BE2C (cell line): ENCODE measurements around the gene UQCRFS1.
"Not testable (repeated sequence)": the region's sequence is repeated elsewhere in the genome, so short reads cannot be mapped to it uniquely, and the experiment has no call there.

Source experiments
- DNase-seq: peaks from one replicate; pipeline ENCODE4 v3.0.0-alpha.2; 2020
- H3K27me3 ChIP-seq: fragments of 250-450 bp; sonication (Bioruptor Pico); 2 replicates; pipeline ENCODE4 v1.5.1; 2020; ENCODE audit warnings: mild to moderate bottlenecking
- H3K36me3 ChIP-seq: fragments of 250-450 bp; sonication (Bioruptor Pico); 2 replicates; pipeline ENCODE4 v1.5.1; 2020; ENCODE audit warnings: mild to moderate bottlenecking
- H3K4me1 ChIP-seq: fragments of 250-450 bp; sonication (Bioruptor Pico); 2 replicates; pipeline ENCODE4 v1.5.1; 2020
- H3K4me3 ChIP-seq: 2 replicates; pipeline ENCODE4 v1.5.1; 2011; ENCODE audit warnings: low read depth, low read length
- H3K9me3 ChIP-seq: fragments of 250-450 bp; sonication (Bioruptor Pico); 2 replicates; pipeline ENCODE4 v1.5.1; 2020
- TF ChIP-seq, protein P1 (sequence below): IDR thresholded peaks from 2 replicates; pipeline ENCODE4 v1.5.1; 2012; ENCODE audit warnings: mild to moderate bottlenecking, low read depth, low read length

Gene UQCRFS1

DNA sequence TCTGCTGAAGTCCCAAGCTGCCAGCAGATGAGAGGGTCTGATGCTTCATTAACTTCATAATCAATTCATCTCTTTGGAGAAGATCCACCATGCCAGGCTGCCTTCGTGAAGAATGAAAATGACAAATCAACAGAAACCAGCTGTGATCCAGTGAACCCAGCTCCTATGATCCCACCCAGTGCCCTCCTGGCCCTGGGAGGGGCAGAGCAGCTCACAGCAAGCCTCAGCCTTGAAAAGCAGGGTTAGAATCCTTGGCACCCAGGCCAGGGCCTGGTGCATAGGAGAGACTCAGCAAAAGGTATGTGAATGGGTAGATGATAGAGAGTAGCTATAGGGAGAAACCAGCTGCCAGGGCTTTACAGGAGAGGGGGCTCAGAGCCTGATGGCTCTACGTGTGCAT is 43.6 kb upstream of the UQCRFS1 start:
- no peaks in the 10 kb centered on the region for H3K9me3 ChIP-seq
- TF ChIP-seq, protein P1, sequence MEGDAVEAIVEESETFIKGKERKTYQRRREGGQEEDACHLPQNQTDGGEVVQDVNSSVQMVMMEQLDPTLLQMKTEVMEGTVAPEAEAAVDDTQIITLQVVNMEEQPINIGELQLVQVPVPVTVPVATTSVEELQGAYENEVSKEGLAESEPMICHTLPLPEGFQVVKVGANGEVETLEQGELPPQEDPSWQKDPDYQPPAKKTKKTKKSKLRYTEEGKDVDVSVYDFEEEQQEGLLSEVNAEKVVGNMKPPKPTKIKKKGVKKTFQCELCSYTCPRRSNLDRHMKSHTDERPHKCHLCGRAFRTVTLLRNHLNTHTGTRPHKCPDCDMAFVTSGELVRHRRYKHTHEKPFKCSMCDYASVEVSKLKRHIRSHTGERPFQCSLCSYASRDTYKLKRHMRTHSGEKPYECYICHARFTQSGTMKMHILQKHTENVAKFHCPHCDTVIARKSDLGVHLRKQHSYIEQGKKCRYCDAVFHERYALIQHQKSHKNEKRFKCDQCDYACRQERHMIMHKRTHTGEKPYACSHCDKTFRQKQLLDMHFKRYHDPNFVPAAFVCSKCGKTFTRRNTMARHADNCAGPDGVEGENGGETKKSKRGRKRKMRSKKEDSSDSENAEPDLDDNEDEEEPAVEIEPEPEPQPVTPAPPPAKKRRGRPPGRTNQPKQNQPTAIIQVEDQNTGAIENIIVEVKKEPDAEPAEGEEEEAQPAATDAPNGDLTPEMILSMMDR: no peak
- DNase-seq: no peak

DNA sequence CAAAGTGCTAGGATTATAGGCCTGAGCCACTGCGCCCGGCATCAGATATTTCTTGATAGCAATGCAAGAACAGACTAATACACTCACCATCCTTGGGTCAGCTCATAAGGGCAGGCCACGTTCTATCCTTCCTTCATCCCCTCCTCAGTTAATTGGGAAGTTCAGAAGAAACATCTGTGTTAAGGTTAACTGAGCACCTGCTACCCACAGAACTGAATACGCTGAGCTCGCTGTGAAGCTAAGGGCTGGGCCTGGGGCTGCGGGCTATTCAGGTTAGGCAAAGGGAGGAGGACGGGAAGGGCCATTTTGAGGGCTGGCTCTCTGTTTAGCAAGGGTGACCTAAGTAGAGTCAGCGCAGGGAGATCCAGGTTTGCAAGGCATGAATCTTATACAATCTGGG is 43.0 kb upstream of the UQCRFS1 start:
- H3K9me3 ChIP-seq: no peaks in the 10 kb centered on the region
- no peak for DNase-seq
- TF ChIP-seq, protein P1: no peak
- no peak overlapping the region for H3K4me3 ChIP-seq
- no peaks in the 10 kb centered on the region for H3K27me3 ChIP-seq
- no peaks in the 10 kb centered on the region for H3K36me3 ChIP-seq
- no peaks in the 10 kb centered on the region for H3K4me1 ChIP-seq

More for the DNA sequence above, 43.6 kb upstream of the UQCRFS1 start:
- no peak overlapping the region for H3K4me3 ChIP-seq
- H3K36me3 ChIP-seq: no peaks in the 10 kb centered on the region
- H3K4me1 ChIP-seq: no peaks in the 10 kb centered on the region
- H3K27me3 ChIP-seq: no peaks in the 10 kb centered on the region

DNA sequence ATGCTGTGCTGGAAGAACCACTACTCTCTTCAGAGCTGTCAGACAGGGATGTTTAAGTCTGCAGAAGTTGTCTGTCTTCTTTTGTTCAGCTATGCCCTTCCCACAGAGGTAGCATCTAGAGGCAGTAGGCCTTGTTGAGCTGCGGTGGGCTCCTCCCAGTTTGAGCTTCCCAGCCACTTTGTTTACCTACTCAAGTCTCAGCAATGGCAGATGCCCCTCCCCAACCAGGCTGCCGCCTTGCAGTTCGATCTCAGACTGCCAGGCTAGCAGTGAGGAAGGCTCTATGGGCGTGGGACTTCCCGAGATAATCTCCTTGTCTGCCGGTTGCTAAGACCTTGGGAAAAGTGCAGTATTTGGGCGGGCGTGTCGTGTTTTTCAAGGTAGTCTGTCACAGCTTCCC is 42.1 kb upstream of the UQCRFS1 start:
- Histone ChIP-seq H3K4me1 (no peaks in the 10 kb centered on the region), H3K4me3 (no peak overlapping the region), H3K9me3 (no peaks in the 10 kb centered on the region), H3K27me3 (no peaks in the 10 kb centered on the region), H3K36me3 (no peaks in the 10 kb centered on the region)
- DNase-seq: no peak
- TF ChIP-seq, protein P1: no peak

DNA sequence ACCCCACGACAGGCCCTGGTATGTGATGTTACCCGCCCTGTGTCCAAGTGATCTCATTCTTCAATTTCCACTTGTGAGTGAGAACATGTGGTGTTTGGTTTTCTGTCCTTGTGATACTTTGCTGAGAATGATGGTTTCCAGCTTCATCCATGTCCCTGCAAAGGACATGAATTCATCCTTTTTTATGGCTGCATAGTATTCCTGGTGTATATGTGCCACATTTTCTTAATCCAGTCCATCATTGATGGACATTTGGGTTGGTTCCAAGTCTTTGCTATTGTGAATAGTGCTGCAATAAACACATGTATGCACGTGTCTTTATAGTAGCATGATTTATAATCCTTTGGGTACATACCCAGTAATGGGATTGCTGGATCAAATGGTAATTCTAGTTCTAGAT is 36.8 kb upstream of the UQCRFS1 start:
- not testable (repeated sequence) for H3K4me3 ChIP-seq, H3K4me1 ChIP-seq, H3K27me3 ChIP-seq, H3K9me3 ChIP-seq, H3K36me3 ChIP-seq, DNase-seq

DNA sequence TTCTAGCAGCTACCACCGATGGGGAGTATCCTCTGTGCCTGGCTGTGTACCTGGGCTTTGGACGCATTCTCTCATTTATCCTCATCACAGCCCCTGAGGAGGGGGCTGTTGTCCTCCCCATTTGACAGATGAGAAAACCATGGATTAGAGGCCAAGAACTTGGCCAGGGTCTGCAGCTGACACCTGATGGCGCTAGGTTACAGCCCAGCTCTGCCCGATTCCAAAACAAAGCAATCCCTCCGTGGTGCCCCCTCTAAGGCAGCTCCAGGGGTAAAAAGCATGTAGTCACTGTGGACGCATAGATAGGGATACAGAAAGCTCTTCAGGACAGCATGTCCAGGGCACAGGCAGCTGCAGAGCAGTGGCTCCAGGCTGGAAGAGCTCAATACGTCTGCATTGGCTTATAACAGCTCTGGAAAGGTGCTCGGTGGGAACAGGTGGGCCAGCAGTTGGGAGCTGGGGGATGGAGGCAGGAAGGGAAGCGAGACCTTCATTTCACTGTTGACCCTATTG is 35.4 kb upstream of the UQCRFS1 start:
- no peak for DNase-seq
- Histone ChIP-seq H3K27me3 (no peaks in the 10 kb centered on the region), H3K36me3 (no peaks in the 10 kb centered on the region), H3K9me3 (no peaks in the 10 kb centered on the region), H3K4me1 (no peaks in the 10 kb centered on the region), H3K4me3 (no peak overlapping the region)
- TF ChIP-seq, protein P1: no peak

DNA sequence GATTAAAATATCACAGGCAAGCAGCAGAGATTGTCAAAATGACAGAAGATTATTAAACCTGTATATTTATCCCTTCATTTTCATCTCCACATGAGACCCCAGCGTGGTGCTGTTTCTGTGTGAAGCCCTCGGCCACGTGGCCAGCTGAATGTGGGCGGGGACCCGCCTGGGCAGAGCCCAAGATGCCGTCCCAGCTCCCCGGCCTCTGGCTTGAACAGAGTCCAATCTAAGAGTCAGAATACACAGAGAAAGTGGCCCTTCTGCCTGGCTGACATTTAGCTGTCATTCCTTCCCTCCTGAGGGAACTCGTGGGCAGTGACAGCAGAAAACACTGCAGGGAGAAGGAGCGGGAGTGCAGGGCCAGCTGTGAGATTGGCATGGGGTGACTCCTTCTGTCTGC is 34.9 kb upstream of the UQCRFS1 start:
- H3K27me3 ChIP-seq: no peaks in the 10 kb centered on the region
- TF ChIP-seq, protein P1: no peak
- H3K36me3 ChIP-seq: no peaks in the 10 kb centered on the region
- DNase-seq: peak; percentile 23
- H3K4me1 ChIP-seq: no peaks in the 10 kb centered on the region
- no peaks in the 10 kb centered on the region for H3K9me3 ChIP-seq
- H3K4me3 ChIP-seq: peak overlapping the region; percentile 2; the same call in 1 of the 2 replicates

DNA sequence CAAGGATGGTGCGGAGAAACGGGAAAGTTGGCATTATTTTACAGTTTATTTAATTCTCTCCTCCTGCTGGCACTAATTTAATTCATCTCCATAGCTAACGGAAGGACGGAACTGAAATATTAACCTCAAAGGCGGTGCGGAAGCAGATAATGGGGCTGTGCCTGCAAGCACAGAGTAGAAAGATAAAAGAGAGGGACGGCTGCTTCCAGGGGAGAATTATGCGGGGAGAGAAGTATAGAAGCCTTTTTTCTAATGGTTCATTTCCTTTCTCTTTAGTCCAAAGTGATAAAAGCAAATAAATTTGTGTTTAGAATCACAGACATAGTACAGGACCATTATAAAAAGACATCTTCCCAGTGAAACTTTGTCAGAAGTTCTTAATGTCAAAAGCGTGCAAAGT is 34.5 kb upstream of the UQCRFS1 start:
- Histone ChIP-seq H3K4me1 (no peaks in the 10 kb centered on the region), H3K36me3 (no peaks in the 10 kb centered on the region), H3K9me3 (no peaks in the 10 kb centered on the region), H3K27me3 (no peaks in the 10 kb centered on the region), H3K4me3 (peak overlapping the region; percentile 2; the same call in 1 of the 2 replicates)
- no peak for DNase-seq
- TF ChIP-seq, protein P1: no peak
